Right ventricle myocardium inferior (tissue), 1 donor: ENCODE data around the gene CYP3A4. TPM values are rescaled to one million over a fixed set of nuclear protein-coding genes. Genes with fewer than 3 reads are reported as not detected.
A peak's percentile ranks its signal among the peaks of the same experiment; 100 is the strongest.
"Not testable (repeated sequence)": the region's sequence is repeated elsewhere in the genome, so short reads cannot be mapped to it uniquely, and the experiment has no call there.

ENCODE experiments used
- ATAC-seq: fragments of 200-7000 bp; cut with Tn5 transposase; one replicate; pipeline ENCODE4 v1.9.1; 2020; ENCODE audit warnings: mild to moderate bottlenecking, moderate library complexity
- DNase-seq: peaks from one replicate; pipeline ENCODE4 v3.0.0; 2021; ENCODE audit errors: missing footprints
- intact Hi-C: fragments of 100-400 bp; cut with DNase I; formaldehyde crosslinking; loops from one replicate; pipeline ENCODE4 v1.11.0; 2022
- total RNA-seq: library from RNA; stranded (reverse); fragmentation: NEBNext Ultra II Directional; extraction: Animal tissue kit (Norgen Biotek cat#: 25700); gene quantifications from one replicate; pipeline ENCODE4 v1.2.1, GENCODE V29; 2021
- donor health status: DM: no; HTN: yes; CAD: no; lungs with severe emphysema.

The CYP3A4 gene
- total RNA-seq, 1 donor from 2014 or later, result not detected

DNA sequence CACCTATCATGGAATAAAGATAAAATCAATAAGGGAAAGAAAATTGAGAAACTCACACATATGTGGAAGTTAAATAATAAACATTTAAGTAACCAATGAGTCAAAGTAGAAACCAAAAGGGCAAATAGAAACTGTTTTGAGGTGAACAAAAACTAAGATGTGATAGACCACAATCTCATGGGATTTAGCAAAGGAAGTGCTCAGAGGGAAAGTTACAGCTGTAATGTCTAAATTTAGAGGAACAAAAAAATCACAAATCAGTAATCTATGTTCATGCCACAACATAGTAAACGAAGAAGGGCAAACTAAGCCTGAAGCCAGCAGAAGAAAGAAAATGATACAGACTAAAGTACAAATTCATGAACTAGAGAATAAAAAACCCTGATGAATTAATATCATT, 16.3 kb downstream of the CYP3A4 start:
- intact Hi-C loops, result no loop called here
- no peak for DNase-seq
- ATAC-seq, result no peak

GRCh38 chr7:99766484-99767099, 17.4 kb downstream of the CYP3A4 start:
- DNase-seq (no peak), ATAC-seq (no peak)
- intact Hi-C loops, result no loop called here

GRCh38 chr7:99764478-99764877, 19.5 kb downstream of the CYP3A4 start:
- intact Hi-C loops, result no loop called here
- ATAC-seq (no peak), DNase-seq (no peak)

- intact Hi-C loops, result no loop called here
- ATAC-seq (peak; percentile 94), DNase-seq (no peak)
Measured at GRCh38 chr7:99762680-99763327, 21.2 kb downstream of the CYP3A4 start.

GRCh38 chr7:99755085-99755484, 28.9 kb downstream of the CYP3A4 start:
- DNase-seq, result no peak
- no peak for ATAC-seq
- intact Hi-C loops, result no loop called here

GRCh38 chr7:99752356-99752755, 31.6 kb downstream of the CYP3A4 start:
- intact Hi-C loops, result no loop called here
- ATAC-seq (no peak), DNase-seq (no peak)

- intact Hi-C loops, ATAC-seq, DNase-seq: not testable (repeated sequence)
Measured at GRCh38 chr7:99751322-99752052, 32.5 kb downstream of the CYP3A4 start.

GRCh38 chr7:99748846-99749579, 35.0 kb downstream of the CYP3A4 start:
- intact Hi-C loops, result no loop called here
- DNase-seq, result no peak
- no peak for ATAC-seq

DNA sequence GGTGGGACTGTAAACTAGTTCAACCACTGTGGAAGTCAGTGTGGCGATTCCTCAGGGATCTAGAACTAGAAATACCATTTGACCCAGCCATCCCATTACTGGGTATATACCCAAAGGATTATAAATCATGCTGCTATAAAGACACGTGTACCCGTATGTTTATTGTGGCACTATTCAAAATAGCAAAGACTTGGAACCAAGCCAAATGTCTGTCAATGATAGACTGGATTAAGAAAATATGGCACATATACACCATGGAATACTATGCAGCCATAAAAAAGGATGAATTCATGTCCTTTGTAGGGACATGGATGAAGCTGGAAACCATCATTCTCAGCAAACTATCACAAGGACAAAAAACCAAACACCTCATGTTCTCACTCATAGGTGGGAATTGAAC, 37.1 kb downstream of the CYP3A4 start:
- intact Hi-C loops, ATAC-seq, DNase-seq: not testable (repeated sequence)

DNA sequence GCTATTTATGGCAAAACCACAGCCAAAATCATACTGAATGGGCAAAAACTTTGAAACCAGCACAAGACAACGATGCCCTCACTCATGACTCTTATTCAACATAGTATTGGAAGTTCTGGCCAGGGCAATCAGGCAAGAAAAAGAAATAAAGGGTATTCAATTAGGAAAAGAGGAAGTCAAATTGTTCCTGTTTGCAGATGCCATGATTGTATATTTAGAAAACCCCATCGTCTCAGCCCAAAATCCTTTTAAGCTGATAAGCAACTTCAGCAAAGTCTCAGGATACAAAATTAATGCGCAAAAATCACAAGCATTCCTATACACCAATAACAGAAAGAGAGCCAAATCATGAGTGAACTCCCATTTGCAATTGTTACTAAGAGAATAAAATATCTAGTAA, 38.6 kb downstream of the CYP3A4 start:
- not testable (repeated sequence) for ATAC-seq

DNA sequence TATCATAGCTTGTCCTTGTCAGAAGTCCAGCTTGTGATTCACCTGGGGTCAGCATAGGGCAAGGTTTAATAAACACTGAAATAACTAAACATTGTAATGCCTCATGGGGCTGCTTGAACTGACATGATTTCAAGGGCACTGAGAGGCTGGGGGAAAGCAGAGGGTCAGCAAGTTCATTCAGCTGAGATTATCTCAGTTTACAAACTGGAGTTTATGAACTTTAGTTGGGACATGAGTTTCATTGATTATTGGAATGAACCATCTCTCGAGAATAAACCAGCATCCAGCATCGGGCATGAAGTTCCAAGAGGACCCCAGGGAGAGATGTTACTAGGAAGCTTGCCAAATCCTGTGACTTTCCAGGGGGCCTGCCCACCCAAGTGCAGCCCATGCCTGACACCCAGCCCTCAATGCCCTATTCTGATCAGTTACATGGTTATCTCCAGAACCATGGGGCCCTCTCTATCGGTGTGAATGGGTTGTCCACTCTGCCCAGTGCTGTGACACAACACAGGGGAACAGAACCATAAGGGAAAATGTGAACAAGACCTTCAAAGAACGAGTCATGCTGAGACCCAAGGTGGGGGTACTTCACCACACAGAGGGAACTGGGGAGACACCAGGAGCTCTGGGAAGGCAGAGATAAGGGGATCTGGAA, 41.1 kb downstream of the CYP3A4 start:
- DNase-seq (no peak), ATAC-seq (no peak)
- intact Hi-C loops, result no loop called here

More for the DNA sequence above, 38.6 kb downstream of the CYP3A4 start:
- intact Hi-C loops, DNase-seq: not testable (repeated sequence)

- ATAC-seq, result no peak
- intact Hi-C loops, result no loop called here
- no peak for DNase-seq
Measured at GRCh38 chr7:99741441-99741795, 42.6 kb downstream of the CYP3A4 start.

GRCh38 chr7:99740573-99741440, 43.2 kb downstream of the CYP3A4 start:
- no peak for ATAC-seq
- intact Hi-C loops, result no loop called here
- DNase-seq, result no peak

DNA sequence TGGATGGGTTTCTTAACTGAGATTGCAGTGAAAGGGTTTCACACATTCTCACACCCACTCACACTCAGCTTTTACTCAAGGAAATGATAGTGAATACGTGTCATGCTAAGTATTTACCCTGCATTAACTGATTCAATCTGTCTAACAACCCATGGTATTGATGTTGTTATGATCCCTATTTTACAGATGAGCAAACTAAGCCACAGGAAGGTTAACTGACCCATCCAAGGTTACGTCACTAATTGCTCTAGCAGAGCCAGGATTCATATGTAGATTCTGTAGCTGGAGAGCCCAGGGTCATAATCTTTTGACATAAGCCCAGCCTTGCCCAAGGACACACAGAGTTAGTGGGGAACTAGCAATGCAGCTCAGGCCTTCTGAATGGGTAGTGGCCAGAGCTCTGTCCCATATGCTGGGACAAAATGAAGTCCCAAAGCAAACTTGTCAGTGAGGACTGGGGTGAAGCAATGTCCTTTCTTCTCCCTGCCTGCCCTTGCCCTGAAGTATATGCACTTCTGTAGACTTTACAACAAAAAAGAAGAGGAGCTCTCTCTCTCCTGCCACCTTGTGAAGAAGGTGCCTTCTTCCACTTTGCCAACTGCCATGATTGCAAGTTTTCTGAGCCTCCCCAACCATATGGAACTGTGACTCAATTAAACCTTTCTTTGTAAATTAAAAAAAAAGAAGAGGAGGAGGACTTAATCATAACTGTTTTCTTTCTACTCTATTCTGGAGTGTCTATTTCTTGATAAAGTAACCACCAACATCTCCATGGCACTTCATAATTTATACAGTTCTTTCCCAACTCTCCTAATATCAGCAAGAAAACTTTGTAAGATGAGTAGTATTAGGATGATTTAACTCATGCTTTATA, 44.0 kb downstream of the CYP3A4 start:
- no peak for DNase-seq
- no peak for ATAC-seq
- intact Hi-C loops, result no loop called here

- no peak for ATAC-seq
- intact Hi-C loops, result no loop called here
- no peak for DNase-seq
Measured at GRCh38 chr7:99737726-99738125, 46.3 kb downstream of the CYP3A4 start.

- intact Hi-C loops, DNase-seq, ATAC-seq: not testable (repeated sequence)
Measured at GRCh38 chr7:99736667-99737066, 47.3 kb downstream of the CYP3A4 start.

- ATAC-seq, result no peak
- intact Hi-C loops, result no loop called here
- DNase-seq, result no peak
Measured at GRCh38 chr7:99734987-99735386, 49.0 kb downstream of the CYP3A4 start, which contains the start of gene CYP3A7. CYP3A7 (minus strand) TSS chr7:99735196; CDS start chr7:99735093, 103 bp downstream.
